HG03558 (cell line): ENCODE measurements around the gene ERC2.

Experiments used
- ATAC-seq: cut with Tn5 transposase; IDR thresholded peaks from one replicate; pipeline ENCODE4 v1.9.1; 2021; ENCODE audit warnings: moderate number of reproducible peaks; ENCODE audit not compliant: unreplicated experiment; ENCODE audit errors: extremely low read depth

The ERC2 gene

DNA sequence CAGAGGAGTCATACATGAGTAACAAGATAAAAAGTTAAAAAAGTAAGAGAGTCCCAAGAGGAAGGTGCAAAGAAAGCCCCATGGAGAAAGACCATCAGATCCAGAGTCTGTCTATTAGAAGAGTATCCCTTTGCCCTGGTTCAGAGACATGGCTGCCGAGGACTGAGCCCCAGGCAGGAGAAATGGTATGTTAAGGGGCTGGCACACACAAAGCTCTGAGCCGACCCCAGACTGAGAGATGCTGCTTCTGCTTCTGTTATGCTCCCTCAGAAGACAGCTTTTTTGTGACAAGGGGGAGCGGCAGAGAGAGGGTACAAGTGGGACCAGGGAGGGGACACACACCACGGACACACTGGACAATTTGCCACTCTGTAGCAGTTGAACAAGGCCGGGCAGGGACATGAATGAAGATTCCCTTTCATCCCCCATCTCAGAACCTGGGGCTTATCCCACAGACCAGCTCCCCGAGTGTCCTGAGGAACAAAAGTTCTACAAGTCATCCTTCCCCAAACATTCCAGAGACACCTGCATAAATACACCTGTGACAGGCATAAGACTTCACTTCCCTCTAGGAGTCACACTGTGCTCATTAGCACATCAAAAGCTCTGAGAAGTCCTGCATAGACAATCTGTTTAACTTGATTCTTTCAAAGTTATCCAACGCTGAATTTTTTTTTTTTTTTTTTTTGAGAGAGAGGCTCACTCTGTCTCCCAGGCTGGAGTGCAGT, 819.5 kb downstream of the ERC2 start:
- ATAC-seq, result no peak

DNA sequence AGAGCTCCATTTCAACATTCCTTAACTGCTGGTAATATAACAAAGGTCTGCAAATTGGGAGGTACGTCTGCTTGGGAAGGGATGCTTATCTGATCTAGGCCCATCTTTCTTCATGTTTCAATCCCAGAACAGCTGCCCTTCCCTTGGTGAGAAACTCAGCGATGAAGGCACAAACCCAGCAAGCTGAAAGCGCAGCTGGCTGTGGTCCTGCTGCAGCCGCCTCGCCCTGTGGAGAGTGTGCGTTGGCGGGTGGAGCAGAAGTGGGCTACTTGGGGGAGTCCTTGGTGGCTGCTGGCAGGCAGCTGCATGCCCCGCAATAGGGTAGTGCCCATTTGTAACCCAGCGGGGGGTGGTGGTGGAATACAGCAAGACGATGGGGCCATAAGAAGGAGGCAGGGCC, 820.6 kb downstream of the ERC2 start:
- ATAC-seq, result no peak

DNA sequence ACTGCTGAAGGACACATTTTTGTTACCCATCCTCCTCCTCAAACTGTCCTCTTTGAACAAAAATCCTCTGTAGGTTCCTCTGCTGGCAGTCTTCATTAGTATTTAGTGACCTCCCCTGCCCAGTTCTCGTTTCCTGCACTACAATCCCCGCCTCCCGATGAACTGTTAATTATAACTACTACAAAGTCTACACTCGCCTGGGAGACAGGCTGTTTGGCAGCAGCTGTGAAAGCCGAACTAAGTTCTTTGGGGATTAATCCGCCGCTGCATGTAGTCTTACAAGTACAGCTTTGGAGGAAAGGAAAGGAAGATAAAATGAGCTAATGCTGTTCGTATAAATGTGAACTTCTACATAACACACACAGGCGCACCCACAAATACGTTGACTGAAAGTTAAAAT, 821.2 kb downstream of the ERC2 start:
- ATAC-seq, result no peak

DNA sequence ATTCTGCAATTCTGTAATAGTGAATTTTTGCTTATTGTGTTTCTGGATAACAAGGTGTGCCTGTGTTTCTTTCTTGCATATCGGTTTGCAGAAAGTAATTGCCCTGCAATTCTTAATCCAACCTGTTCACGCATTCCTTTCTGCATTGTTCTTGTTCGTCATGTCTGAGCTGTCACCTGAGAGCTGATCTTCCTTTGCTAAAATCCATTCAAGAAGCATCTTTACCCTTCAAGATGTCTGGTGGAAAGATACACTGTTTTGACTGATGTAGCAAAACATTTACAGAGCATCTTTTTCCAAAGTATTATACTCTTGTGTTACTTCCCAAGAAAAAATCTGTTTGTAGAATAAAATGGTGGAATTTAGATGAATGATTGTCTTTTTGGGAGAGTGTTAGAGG, 822.1 kb downstream of the ERC2 start:
- ATAC-seq, result no peak

DNA sequence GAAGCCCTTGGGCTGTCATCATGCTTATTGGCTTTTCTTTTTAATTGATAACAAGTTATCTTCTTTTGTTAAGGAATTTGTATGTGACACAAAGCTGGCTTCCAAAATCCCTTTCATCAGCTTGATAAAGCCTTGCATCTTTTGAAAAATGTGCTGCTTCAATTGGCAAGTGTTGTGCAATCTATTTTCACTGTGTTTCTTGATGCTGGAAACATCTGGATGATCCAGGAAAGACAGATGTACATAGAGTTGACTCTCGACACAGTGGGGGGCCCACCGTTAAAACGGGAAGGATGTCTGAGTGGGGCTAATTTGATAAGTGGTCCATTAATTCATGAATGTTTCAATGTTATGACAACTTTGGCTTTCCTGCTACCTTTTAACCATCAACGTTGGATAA, 822.8 kb downstream of the ERC2 start:
- no peak for ATAC-seq

DNA sequence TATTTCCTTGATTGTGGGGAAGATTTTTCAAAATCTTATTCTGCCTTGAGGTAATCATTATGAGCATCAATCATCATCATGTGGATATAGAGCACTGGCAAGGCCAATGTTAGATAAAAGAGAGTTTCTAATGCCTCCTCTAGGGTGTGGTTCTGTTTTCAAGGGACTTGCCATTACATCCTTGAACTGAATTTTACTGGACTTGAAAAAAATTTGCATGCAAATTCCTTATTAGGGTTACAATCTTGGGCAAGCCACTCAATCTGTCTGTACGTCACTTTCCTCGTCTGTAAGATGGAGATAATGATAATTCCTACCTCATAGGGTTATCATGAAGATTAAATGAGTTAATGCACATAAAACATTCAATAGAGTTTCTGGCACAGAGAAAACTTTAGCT, 825.0 kb downstream of the ERC2 start:
- no peak for ATAC-seq

DNA sequence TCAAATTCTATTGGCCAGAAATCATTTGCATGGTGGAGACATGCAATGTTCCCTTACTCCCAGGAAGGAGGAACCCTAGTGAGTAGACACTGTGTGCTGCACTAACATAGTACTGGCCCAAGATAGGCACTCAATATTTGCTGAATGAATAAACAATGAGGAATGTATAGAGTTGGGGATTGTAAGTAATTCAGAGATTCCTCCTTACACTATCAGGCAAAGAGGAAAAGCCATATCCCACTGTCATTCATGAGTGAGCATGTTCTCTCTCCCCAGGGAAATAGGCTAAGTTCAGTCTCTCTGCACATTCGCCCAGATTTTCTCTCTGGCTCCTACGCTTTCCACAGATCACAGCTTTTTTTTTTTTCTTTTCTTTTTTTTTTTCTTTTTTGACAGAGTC, 826.3 kb downstream of the ERC2 start:
- no peak for ATAC-seq

DNA sequence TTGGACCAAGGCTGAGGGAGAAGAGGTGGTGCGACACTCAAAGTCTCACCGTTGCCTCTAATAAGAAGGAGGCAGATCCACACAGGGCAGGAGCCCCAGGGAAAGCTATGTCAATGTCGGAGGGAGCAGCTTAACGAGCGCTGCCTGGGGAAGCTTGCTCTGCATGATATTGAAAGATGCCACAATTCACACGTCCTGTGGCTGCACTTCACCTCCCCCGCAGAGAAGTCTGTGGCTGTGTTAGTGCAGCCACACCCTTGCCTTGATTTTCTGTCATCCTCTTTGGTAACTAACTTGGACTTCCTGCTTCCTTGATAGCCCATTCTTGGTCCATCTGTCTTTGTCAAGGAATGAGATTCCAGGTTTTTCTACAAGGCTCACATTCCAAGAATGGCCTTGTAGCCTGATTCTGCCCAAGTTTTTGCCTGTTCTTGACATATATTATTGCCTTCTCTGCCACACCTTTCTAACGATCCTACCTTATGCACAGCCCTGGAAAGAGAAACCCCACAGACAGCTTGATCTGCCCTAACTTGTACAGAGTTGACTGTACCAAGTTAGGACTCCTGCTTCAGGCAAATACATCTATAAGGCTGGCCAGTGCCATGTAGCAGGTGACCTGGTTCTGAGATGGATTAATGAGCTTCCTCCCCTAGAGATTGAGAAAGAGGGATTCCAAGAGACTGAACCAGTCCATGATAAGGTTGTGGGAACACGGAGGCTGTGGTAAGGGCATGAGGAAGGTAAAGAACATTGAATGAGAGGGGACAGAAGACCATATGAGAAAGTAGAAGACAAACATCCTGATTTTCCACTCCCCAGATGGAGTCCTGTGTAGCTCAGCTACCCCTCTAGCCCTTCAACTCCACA, 828.1 kb downstream of the ERC2 start:
- no peak for ATAC-seq

DNA sequence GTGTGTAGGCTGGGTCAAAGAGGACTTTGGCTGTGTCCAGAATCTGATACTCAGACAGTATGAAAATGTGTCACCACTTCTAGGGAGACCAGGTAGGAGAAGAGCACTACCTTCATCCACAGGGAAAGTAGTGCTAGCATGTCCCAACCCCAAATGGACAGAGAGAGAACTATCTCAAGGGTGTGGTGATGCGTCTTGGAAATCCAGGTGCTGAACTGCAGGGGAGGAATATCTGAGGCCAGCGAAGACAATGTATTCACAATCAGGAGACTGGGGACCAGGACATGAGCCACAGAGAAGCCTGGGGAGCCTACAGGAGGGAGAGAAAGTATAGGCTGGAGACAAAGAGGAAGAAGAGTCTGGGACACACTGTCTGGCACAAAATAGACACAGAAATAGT, 829.1 kb downstream of the ERC2 start:
- no peak for ATAC-seq

DNA sequence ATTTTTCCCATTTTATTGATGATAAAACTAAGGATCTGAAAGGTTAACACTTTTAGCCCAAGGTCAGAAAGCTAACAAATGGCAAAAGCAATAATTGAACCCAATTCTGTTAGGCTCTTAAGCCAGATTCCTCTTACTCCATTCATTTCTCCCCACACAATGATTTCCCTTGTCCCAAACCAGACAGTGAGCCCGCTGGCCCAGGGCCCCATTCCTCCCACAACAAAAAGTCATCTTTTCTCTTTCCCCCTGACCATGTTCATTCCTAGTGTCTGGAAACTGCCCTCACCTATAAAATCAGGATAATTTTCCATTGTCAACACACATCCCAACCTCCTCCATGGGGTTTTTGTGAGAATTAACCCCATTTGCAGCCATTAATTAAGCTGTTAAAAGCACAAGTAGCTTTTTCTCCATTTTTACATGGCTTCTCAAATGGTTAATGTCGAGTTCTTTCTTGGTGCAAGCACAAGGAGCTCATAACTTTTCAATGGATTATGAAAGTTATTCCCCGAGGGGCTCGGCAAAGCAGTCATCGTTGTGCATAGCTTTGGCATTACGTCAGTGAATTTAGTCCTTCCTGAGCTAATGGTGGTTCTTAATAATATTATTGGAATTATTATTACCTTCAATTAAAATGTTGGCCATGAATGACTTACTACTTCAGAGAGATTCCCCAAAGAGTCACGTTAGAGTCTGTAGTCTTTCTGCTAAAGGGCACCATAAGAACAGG, 830.2 kb downstream of the ERC2 start:
- no peak for ATAC-seq

DNA sequence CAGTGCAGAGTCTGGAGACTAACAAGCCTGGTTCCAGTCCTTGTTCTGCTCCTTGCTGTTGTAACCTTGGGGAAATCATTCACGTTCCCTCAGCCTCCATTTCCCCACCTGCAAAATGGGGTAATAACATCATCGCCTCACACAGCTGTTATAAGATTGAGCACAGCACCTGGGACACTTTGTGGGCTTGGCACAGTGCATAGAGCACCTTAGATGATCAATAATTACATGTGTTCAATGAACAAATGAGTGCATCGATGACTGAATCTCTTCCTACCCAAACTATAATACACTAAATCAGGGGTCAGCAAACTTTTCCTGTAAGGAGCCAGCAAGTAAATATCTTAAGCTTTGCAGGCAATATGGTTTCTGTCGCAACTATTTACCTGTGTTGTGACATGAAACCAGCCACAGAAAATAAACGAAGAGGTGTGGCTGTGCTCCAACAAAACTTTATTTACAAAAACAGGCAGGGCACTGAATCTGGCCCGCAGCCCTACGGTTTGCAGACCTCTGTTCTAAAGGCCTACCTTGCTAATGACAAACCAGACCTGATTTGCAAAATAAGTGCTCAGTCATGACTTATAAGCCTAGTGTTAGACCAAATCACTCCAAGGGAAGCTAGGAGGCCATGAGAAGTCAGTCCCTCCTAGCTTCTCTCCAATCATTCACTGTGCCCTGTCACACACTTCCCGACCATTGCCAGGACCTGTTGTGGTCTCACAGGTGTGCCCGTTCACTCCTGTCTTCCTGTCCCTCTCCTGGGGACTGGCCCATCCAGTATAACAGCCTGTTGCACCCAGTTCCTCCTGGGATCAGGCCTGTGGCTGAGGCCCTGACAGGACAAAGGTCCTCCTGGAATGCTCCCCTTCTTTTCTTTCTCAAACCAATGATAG, 831.7 kb downstream of the ERC2 start:
- no peak for ATAC-seq

DNA sequence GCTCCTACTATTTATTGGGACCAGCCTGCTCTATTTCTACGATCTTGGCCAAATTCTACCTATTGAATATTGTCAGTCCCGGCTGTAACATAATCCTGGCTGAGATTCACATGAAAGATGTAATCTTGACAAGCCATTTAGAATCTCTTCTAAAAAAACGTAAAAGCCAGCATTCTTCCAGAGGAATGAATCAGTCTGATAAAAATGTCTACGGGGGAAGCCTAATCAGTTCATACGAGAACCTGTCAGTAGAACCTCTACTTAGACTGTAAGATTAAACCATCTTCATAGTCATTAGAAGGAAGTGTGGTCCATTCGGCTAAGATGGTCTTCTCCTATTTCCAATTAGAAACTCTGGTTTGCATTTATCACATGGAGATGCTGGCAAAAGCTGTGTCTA, 833.9 kb downstream of the ERC2 start:
- no peak for ATAC-seq

DNA sequence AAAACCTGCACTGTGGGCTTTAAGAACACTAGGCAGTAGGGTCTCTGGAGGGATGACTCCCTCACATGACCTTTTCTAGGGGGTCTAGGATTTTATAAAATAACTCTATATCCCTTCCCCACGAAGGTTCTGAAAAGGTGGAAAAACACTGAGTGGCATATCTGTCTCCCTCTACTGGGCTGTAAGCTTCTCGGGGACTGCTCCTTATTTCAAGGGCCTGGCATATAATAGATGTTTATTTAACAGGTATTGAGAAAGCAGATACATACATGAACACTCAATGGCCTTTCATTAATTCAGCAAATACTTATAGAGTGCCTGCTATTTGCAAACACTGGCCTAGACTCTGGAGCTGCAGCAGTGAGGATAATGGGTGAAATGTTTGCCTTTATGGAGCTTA, 834.9 kb downstream of the ERC2 start:
- no peak for ATAC-seq

DNA sequence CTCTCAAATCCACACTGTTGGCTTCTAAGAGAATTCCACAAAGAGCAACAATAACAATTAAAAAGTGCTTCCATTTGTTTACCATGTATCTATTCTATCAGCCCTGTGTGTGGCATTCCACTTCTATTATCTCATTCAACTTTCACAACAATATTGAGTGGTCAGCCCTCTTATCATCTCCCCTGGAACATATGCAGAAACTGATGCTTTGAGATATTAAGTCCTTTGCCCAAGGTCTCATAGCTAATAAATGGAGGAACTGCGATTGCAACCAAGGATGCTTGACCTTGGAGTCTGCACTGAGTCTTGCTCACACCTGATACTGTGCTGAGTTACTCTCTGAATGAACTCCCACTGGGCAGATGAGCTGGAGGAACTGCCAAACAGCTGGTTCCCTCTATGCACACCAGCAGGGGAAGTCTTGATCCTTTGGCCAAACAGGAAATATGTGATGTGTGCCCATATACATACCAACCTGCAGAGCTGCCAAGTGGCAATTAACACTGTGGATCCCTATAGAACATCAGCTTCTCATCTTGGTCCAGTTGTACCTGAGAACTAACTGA, 836.4 kb downstream of the ERC2 start:
- ATAC-seq, result no peak

DNA sequence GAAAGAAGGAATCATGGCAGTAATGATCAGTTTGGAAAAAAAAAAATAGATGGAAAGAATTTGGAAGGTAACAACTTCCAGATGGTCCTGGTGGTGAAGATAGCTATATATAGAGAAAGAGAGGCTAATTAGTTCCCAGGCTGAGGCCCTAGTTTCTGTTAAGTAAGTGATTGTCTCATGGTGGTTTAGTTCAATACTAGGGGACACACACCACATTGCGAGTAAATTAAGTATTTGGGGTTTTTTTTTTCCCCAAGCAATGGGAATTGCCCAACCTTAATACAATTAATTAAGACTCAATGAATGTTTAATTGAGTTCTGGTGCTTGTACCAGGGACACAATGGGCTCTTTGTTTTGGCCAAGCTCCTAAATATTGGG, 837.4 kb downstream of the ERC2 start:
- no peak for ATAC-seq

DNA sequence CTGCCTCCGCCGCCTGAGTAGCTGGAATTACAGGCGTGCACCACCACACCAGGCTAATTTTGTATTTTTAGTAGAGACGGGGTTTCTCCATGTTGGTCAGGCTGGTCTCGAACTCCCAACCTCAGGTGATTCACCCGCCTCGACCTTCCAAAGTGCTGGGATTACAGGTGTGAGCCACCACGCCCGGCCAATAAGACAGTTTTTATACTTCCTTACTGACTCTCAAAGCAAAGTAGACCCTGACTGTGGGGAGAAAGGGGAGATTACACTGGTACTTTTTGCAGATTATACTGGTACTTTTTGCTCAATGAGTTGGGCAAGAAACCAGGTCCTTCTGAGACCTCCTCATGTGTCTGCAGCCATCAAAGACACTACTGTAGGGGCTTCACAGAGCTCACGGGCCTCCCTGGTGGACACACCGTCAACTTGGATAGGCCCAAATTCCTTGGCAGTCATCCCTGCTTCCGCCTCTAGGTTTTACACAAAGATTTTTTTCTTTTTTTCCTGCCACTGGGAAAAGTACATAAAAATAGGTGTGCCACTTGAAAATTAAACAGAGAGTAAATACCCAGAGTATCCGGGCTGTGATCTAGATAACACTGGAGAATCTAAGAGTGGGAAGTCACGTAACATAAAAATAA, 837.9 kb downstream of the ERC2 start:
- no peak for ATAC-seq

DNA sequence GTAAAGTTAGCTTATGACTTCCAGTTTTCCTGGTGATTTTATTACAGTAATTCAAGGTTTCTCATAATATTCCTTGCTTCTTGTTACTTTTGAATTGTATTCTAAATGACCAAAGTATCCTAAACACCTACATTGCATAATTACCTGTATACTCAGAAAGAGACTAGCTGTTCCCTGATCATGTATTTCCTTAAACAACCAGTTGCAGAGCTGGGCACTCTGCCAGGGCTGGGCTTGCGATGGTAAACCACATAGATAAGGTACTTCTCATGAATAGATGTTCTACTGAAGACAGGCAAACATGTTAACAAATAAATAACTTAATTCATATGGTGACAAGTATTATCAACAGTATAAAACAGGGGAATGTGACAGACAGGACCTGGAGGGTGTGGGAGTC, 838.8 kb downstream of the ERC2 start:
- no peak for ATAC-seq

DNA sequence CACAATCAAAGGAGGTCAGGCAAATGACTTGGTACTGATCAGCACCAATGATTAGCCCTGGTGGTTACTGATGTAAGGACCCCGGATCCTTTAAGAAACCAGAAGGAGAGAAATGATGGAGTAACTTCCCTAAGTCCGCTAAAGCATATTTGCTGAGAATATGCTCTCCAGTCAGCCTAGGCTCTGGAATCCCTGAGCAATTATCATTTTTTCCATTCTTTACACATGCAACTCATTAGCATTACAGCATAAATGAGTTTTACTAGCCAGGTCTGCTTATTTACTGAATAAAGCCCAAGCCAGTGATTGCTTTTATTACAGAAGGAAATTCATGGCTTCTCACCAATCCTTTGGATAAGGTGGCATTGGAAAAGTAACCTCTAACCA, 842.0 kb downstream of the ERC2 start:
- no peak for ATAC-seq

DNA sequence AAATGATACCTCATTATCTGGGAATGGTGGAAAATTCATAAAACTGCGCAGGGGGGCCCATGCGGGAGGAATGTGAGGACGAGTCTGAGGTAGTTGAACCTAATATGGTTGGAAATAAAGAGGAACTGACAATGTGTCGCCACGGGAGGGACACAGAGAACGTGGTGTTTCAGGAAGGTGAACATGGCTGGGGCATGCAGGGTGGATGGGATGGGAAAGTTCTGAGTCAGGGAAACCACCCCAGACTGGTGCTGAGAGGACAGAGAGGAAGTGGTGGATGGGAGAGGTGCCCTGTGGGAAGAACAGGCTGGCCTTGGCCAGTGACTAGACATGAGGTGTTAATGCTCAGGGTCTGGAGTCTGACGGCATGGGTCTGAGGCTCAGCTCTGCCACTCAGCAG, 844.0 kb downstream of the ERC2 start:
- ATAC-seq, result no peak
